Suppressor macrophage treated with lipopolysaccharide for 1 hour (primary cell): ENCODE measurements around the gene HEATR1.
"Not testable (repeated sequence)": the region's sequence is repeated elsewhere in the genome, so short reads cannot be mapped to it uniquely, and the experiment has no call there.

Experiments used
- DNase-seq, 3 donors: peaks; one replicate each; pipeline ENCODE4 v3.0.0-alpha.2; 2020 to 2022

HEATR1 gene

GRCh38 chr1:236603991-236604904 is at the start of gene HEATR1:
HEATR1 (minus strand) TSS chr1:236604516; CDS start chr1:236604095, 421 bp downstream.
- DNase-seq: peak; percentile 94 to 96 (median 95)

GRCh38 chr1:236645016-236645680 is 40.8 kb upstream of the HEATR1 start:
- no peak for DNase-seq

GRCh38 chr1:236642763-236643162 is 38.4 kb upstream of the HEATR1 start:
- DNase-seq: no peak

GRCh38 chr1:236639686-236640085 is 35.4 kb upstream of the HEATR1 start:
- DNase-seq: no peak

- no peak for DNase-seq
These were observed 34.6 kb upstream of the HEATR1 start for GRCh38 chr1:236638945-236639344.

GRCh38 chr1:236636017-236636416 is 31.7 kb upstream of the HEATR1 start:
- DNase-seq: no peak

GRCh38 chr1:236627727-236628408 is 23.6 kb upstream of the HEATR1 start:
- DNase-seq: no peak

GRCh38 chr1:236623371-236624166 is 19.3 kb upstream of the HEATR1 start:
- no peak for DNase-seq

GRCh38 chr1:236622407-236622806 is 18.1 kb upstream of the HEATR1 start:
- no peak for DNase-seq

GRCh38 chr1:236619398-236619797 is 15.1 kb upstream of the HEATR1 start:
- DNase-seq: no peak

- DNase-seq: no peak
These were observed 14.2 kb upstream of the HEATR1 start for GRCh38 chr1:236618507-236618906.

- no peak for DNase-seq
These were observed 11.3 kb upstream of the HEATR1 start for GRCh38 chr1:236615399-236616148.

GRCh38 chr1:236612349-236612748 is 8.0 kb upstream of the HEATR1 start:
- no peak for DNase-seq

- DNase-seq: peak; percentile 74 to 77 (median 74)
These were observed 4.8 kb upstream of the HEATR1 start for GRCh38 chr1:236608930-236609726.

GRCh38 chr1:236607597-236607996 is 3.3 kb upstream of the HEATR1 start:
- DNase-seq: not testable (repeated sequence)

GRCh38 chr1:236604905-236605806 is 840 bp upstream of the HEATR1 start:
- no peak for DNase-seq

- no peak for DNase-seq
These were observed 2.1 kb downstream of the HEATR1 start for GRCh38 chr1:236602171-236602570.

- no peak for DNase-seq
These were observed 13.7 kb downstream of the HEATR1 start for GRCh38 chr1:236590553-236591150.

- DNase-seq: no peak
These were observed 14.8 kb downstream of the HEATR1 start for GRCh38 chr1:236589531-236589930.
